Karpas-422 (cell line): ENCODE results near the gene CENPX. TPM values are rescaled to one million over a fixed set of nuclear protein-coding genes. Genes with fewer than 3 reads are reported as not detected.

Source experiments
- DNase-seq: peaks from one replicate; pipeline ENCODE4 v3.0.0-alpha.2; 2015
- H2AFZ ChIP-seq: fragments of 200-600 bp; sonication (generic); 2 replicates; pipeline ENCODE4 v1.6.1; 2014; ENCODE audit warnings: antibody characterized with exemption, low read length, mixed read lengths
- H3K27ac ChIP-seq: fragments of 200-600 bp; sonication (generic); 2 replicates; pipeline ENCODE4 v1.5.1; 2014; ENCODE audit warnings: mild to moderate bottlenecking, low read length, moderate library complexity
- H3K27me3 ChIP-seq: fragments of 200-600 bp; sonication (generic); 2 replicates; pipeline ENCODE4 v1.6.1; 2014; ENCODE audit warnings: low read length, mixed read lengths
- H3K36me3 ChIP-seq: fragments of 200-600 bp; sonication (generic); 2 replicates; pipeline ENCODE4 v1.6.1; 2014; ENCODE audit warnings: low read length, mixed read lengths; ENCODE audit not compliant: insufficient read depth
- H3K4me1 ChIP-seq: fragments of 200-600 bp; sonication (generic); 2 replicates; pipeline ENCODE4 v1.6.1; 2014; ENCODE audit warnings: mild to moderate bottlenecking, low read length, mixed read lengths
- H3K4me2 ChIP-seq: fragments of 200-600 bp; sonication (generic); 2 replicates; pipeline ENCODE4 v1.6.1; 2014; ENCODE audit warnings: low read length, low read depth, mild to moderate bottlenecking; ENCODE audit not compliant: poor library complexity, severe bottlenecking
- H3K4me3 ChIP-seq: fragments of 200-600 bp; sonication (generic); 2 replicates; pipeline ENCODE4 v1.5.1; 2014; ENCODE audit warnings: mild to moderate bottlenecking, antibody characterized with exemption, low read length, mixed read lengths
- H3K79me2 ChIP-seq: fragments of 200-600 bp; sonication (generic); 2 replicates; pipeline ENCODE4 v1.6.1; 2014; ENCODE audit warnings: mild to moderate bottlenecking, low read length, mixed read lengths
- H3K9ac ChIP-seq: fragments of 200-600 bp; sonication (generic); 2 replicates; pipeline ENCODE4 v1.6.0; 2014; ENCODE audit warnings: low read length
- H3K9me2 ChIP-seq: fragments of 200-600 bp; sonication (generic), shearing (Covaris generic); replicated peaks from 2 replicates; pipeline ENCODE4 v1.6.0; 2014; ENCODE audit warnings: mild to moderate bottlenecking, low read length, moderate library complexity; ENCODE audit not compliant: insufficient read depth
- H3K9me3 ChIP-seq: fragments of 300-700, 200-600 bp; sonication (generic); 2 replicates; pipeline ENCODE4 v1.6.1; 2014; ENCODE audit warnings: low read length, mixed read lengths
- H4K20me1 ChIP-seq: fragments of 200-600 bp; sonication (generic); 2 replicates; pipeline ENCODE4 v1.6.1; 2014; ENCODE audit warnings: mild to moderate bottlenecking, antibody characterized with exemption, low read length, low read depth; ENCODE audit not compliant: insufficient read depth
- total RNA-seq: library from RNA; depleted of rRNA; stranded (reverse); fragments of >200 nt; shearing (Covaris generic); gene quantifications from 2 replicates; pipeline ENCODE4 v1.2.3, GENCODE V29; 2014; ENCODE audit warnings: low replicate concordance

CENPX gene
- total RNA-seq, 1 experiment from 2014 or later = 51.4 TPM

DNA sequence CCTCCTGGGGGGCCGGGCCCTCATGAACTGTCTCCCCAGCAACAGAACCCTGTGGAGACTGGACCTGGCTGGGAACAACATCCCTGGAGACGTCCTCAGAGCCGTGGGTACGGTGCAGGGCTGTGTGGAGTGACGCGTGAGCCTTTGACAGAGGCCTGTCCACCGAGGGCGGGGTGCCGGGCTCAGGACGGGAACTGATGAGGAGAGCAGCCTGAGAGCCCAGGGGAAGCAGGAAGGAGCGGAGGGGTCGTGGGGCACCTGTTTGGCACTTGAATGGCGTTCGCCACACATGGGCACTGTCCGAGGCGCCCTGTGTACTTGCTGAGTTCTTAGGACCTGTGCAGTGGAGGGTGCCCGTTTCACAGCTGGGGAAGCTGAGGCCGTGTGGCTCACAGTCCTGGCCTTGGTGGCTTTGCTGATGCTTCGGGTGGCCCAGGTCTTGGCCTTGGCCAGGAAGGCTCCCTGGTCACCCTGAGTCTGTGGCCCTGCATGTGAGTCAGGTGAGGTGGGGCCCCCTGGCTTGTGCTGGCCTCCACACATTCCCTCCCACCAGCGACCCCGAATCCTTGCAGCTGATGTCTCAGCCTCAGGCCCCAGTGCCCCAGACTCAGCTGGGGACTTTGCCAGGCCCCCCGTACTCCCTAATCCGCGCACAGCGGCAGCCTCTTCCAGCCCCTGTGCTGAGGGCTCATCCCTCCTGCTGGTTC lies 2.9 kb upstream of the CENPX start:
- DNase-seq = no peak
- Histone ChIP-seq H3K9ac (no peak overlapping the region), H3K4me2 (no peak overlapping the region)

DNA sequence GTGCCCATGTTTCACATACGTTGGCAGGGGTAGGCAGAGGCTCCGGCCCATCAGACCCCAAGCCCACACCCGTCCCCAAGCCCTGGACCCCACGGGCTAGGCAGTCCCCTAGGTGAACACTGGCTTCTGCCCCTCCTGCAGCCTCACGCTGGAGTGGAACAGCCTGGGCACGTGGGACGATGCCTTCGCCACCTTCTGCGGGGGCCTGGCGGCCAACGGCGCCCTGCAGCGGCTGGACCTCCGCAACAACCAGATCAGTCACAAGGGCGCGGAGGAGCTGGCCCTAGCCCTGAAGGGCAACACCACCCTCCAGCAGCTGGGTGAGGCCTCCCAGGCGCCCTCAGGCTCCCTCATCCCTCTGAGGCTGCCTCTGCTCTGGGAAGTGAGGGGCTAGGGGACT lies 2.2 kb upstream of the CENPX start:
- Histone ChIP-seq H3K79me2 (peaks cover 26% of the 10 kb centered on the region), H3K9me2 (no peaks in the 10 kb centered on the region), H3K27ac (no peak overlapping the region), H3K4me1 (peaks cover 30% of the 10 kb centered on the region), H3K4me3 (no peak overlapping the region), H3K9me3 (no peaks in the 10 kb centered on the region), H3K4me2 (no peak overlapping the region), H3K36me3 (no peaks in the 10 kb centered on the region), H3K27me3 (no peaks in the 10 kb centered on the region), H2AFZ (no peak overlapping the region), H3K9ac (no peak overlapping the region), H4K20me1 (no peaks in the 10 kb centered on the region)
- DNase-seq = no peak

More for the DNA sequence above, 2.9 kb upstream of the CENPX start:
- H2AFZ ChIP-seq = no peak overlapping the region
- H3K27ac ChIP-seq = no peak overlapping the region
- no peak overlapping the region for H3K4me3 ChIP-seq
- H3K9me2 ChIP-seq = no peaks in the 10 kb centered on the region
- no peaks in the 10 kb centered on the region for H3K9me3 ChIP-seq
- H3K79me2 ChIP-seq = peaks cover 26% of the 10 kb centered on the region
- H3K27me3 ChIP-seq = no peaks in the 10 kb centered on the region
- H3K36me3 ChIP-seq = no peaks in the 10 kb centered on the region
- no peaks in the 10 kb centered on the region for H4K20me1 ChIP-seq
- H3K4me1 ChIP-seq = peaks cover 25% of the 10 kb centered on the region

DNA sequence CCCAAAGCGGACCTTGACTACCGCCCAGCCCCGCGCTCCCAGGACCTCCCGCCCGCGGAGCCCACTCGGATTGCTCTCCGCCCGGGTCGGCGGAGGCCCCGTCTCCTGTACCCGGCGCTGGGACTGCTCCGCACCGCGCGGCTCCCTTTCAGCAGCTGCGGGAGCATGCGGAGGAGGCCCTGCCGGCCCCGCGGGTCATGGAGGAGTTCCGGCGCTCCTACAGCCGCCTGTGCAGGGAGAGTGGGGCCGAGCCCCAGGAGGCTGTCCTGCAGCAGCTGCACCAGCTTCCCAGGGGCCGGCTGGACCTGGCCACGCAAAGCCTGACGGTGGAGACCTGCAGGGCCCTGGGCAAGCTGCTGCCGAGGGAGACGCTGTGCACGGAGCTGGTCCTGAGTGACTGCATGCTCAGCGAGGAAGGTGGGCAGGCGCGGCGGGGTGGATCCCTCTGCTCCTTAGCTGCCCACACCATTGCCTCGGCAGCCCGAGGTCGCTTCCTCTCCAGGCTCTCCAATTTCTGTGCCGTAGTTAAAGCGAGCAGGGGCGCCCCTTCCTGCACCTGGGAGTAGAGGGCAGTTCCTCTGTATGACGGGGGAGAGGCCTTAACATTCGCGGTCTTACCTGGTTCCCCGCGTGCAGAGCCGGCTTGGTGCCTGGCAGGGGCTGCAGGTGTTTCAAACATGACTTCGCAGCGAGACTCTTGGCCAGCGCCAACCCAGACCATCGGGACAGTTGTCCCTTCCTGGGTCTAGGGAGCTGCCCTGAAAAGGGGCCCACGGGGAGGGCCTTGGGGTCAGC lies 966 bp upstream of the CENPX start:
- peak overlapping the region; percentile 96 for H3K9ac ChIP-seq
- peak overlapping the region; percentile 98 for H3K4me3 ChIP-seq
- H2AFZ ChIP-seq = peak overlapping the region; percentile 84
- H3K4me1 ChIP-seq = peaks cover 30% of the 10 kb centered on the region
- H4K20me1 ChIP-seq = peaks cover 3% of the 10 kb centered on the region; the same call in 1 of the 2 replicates
- 0 out of 2 replicates have a peak overlapping the region, but pooled peaks have one; percentile 28 for H3K27ac ChIP-seq
- no peaks in the 10 kb centered on the region for H3K27me3 ChIP-seq
- no peaks in the 10 kb centered on the region for H3K36me3 ChIP-seq
- peak overlapping the region; percentile 96 for H3K4me2 ChIP-seq
- peaks cover 26% of the 10 kb centered on the region for H3K79me2 ChIP-seq
- H3K9me3 ChIP-seq = no peaks in the 10 kb centered on the region
- no peaks in the 10 kb centered on the region for H3K9me2 ChIP-seq
- peak; percentile 79 for DNase-seq

DNA sequence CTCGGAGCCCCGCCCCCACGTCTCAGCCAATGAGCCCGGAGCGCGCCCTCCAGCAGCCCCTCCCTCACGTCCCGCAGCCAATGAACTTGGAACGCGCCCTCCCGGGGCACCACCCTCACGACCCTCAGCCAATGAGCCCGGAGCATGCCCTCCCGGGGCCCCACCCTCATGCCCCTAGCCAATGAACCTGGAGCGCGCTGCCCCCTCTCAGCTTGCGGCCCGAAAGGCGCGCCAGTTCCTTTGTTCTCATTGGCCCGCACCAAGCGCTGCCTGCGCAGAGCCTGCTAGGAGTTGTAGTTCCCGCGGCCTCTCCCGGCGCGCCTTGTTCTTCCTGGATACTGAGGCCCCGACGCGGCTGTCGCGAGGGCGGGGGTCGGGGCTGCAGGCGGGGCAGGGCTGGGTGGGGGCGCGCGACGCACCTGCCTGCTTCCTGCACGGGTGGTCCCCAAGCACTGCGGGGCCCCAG lies 336 bp upstream of the CENPX start, which contains the start of gene LRRC45:
TSS of gene LRRC45 (plus strand) at position 325 of the 466 bp plus-strand sequence. CDS start 339 bp downstream, outside the sequence.
- Histone ChIP-seq H3K79me2 (peaks cover 26% of the 10 kb centered on the region), H3K4me3 (peak within 1 kb of the TSS; percentile 98), H3K27me3 (no peaks in the 10 kb centered on the region), H2AFZ (peak within 1 kb of the TSS; percentile 84), H3K9me2 (no peaks in the 10 kb centered on the region), H3K9ac (peak within 1 kb of the TSS; percentile 97), H4K20me1 (peaks cover 3% of the 10 kb centered on the region; the same call in 1 of the 2 replicates), H3K9me3 (no peaks in the 10 kb centered on the region), H3K4me1 (peaks cover 30% of the 10 kb centered on the region), H3K27ac (peak within 1 kb of the TSS; percentile 61; the same call in 1 of the 2 replicates), H3K36me3 (no peaks in the 10 kb centered on the region), H3K4me2 (peak within 1 kb of the TSS; percentile 96)
- peak; percentile 100 for DNase-seq

DNA sequence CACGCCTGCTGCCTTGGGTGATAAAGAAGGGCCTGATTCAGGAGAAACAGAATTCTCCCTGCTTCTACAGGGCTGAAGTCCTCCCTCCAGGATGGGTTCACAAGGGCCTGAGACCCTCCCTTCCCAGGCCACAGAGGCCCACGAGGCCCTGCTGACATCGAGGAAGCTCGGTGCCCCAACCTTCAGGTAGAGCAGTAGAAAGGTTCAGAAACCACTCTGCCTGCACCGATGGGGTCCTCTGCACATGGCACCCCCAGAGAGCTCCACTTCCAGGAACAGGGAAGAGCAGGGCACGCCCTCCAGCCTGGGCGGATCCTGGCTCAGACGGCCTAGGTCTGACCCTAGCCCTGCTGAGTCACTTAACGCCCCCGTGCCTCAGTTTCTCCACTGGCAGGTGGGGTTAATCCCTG lies 773 bp downstream of the CENPX start:
- peak overlapping the region; percentile 61 for H3K27ac ChIP-seq

DNA sequence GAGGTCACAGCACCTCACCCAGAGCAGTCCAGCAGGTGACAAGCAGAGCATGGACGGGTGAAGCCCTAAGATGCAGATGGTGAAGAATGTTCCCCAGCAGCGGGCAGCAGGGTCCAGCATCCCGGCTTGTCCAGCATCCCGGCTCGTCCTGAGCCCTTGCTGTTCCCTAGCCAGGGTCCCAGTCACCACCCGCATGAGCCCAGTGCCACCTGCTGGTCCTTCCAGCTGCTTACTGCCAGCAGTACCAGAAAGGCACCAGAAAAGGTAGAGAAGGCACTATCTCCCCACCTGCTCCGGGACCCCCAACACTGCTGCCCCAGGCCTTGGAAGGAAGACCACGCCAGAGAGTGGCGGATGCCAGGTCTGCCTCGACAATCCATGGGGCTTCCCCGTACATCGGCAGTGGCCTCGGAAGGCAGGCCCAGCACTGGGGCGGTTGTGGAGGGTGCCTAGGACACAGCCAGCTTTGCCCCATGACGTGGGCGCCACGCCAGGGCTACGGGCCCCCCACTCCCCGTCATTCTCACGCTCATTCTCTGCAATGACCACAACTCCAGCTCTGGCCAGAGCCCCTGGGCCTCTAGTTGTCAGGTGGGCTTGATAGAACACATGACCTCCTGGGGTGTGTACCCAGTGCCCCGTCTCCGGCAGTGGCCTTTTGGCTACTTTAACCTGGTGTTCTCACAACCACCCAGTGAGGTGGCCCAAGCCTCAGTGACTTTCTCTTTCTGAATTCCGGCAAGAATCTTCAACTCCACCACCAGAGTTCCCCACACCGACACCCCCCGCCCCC lies 1.4 kb downstream of the CENPX start:
- Histone ChIP-seq H3K9me3 (no peaks in the 10 kb centered on the region), H3K4me2 (peak overlapping the region; percentile 96), H3K27me3 (no peaks in the 10 kb centered on the region), H3K36me3 (no peaks in the 10 kb centered on the region), H3K79me2 (peaks cover 26% of the 10 kb centered on the region), H3K27ac (peak overlapping the region; percentile 61), H2AFZ (no peak overlapping the region), H4K20me1 (peaks cover 3% of the 10 kb centered on the region; the same call in 1 of the 2 replicates), H3K9me2 (no peaks in the 10 kb centered on the region), H3K4me3 (peak overlapping the region; percentile 98), H3K9ac (peak overlapping the region; percentile 97), H3K4me1 (peaks cover 30% of the 10 kb centered on the region)
- DNase-seq = peak; percentile 82

More for the DNA sequence above, 773 bp downstream of the CENPX start:
- peak overlapping the region; percentile 96 for H3K4me2 ChIP-seq
- H3K79me2 ChIP-seq = peaks cover 26% of the 10 kb centered on the region
- H3K4me1 ChIP-seq = peaks cover 30% of the 10 kb centered on the region
- H3K9me3 ChIP-seq = no peaks in the 10 kb centered on the region
- H3K27me3 ChIP-seq = no peaks in the 10 kb centered on the region
- peak overlapping the region; percentile 97 for H3K9ac ChIP-seq
- no peaks in the 10 kb centered on the region for H3K36me3 ChIP-seq
- peak overlapping the region; percentile 98 for H3K4me3 ChIP-seq
- H4K20me1 ChIP-seq = peaks cover 3% of the 10 kb centered on the region; the same call in 1 of the 2 replicates
- H3K9me2 ChIP-seq = no peaks in the 10 kb centered on the region
- no peak overlapping the region for H2AFZ ChIP-seq
- DNase-seq = peak; percentile 59

DNA sequence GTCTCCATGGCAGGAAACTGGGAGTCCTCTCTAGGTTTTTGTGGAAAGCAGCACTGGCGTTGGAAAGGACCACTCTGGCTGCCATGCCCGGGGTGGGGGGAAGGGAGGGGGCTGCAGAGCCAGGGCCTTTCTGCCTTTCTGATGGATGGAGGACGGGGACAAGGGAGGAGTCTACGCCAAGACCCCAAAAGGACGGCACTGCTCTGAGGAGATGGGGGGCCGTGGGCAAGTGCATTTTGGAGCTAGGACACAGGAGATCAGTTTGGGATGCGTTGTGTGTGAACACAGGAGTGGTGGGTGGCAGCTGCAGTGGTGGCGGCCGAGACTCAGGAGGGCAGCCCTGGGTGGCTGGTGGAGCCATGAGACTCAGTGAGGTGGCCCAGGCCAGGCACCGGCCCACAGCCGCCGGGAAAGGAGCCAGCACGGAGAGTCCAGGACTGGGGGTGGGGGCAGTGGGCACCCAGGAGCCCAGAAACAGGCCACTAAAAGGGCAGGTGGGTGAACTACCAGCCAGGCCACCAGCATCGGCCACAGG lies 2.0 kb downstream of the CENPX start:
- Histone ChIP-seq H3K27me3 (no peaks in the 10 kb centered on the region), H3K9me2 (no peaks in the 10 kb centered on the region), H2AFZ (no peak overlapping the region), H3K36me3 (no peaks in the 10 kb centered on the region), H3K4me1 (peaks cover 30% of the 10 kb centered on the region), H4K20me1 (peaks cover 3% of the 10 kb centered on the region; the same call in 1 of the 2 replicates), H3K27ac (no peak overlapping the region), H3K4me2 (peak overlapping the region; percentile 96), H3K9me3 (no peaks in the 10 kb centered on the region), H3K4me3 (peak overlapping the region; percentile 98; the same call in 1 of the 2 replicates), H3K79me2 (peaks cover 26% of the 10 kb centered on the region), H3K9ac (peak overlapping the region; percentile 97)
- DNase-seq = no peak
